ENCODE measurements around the gene PCED1A. TPM values are rescaled to one million over a fixed set of nuclear protein-coding genes. Genes with fewer than 3 reads are reported as not detected.

PCED1A gene
- total and polyA plus RNA-seq, 9 of the 15 experiments (the other 6 are each of a cell fraction or from before 2014, with no cell fraction given), result 1.5 to 11.5 (median 5.9) TPM

GRCh38 chr20:2798814-2799213 lies 41.6 kb downstream of the PCED1A start (continued):
- TF ChIP-seq MLX (CRISPR knock-in tag; conservative IDR thresholded peaks at IDR 0.05), result no peak
- TF ChIP-seq SPI1 (IDR thresholded peaks at IDR 0.05; ENCODE audit: borderline replicate concordance, low read depth, low read length), result no peak
- no peak for TF ChIP-seq NCOR1 (IDR thresholded peaks at IDR 0.05)
- TF ChIP-seq ARHGAP35 (IDR thresholded peaks at IDR 0.05; ENCODE audit: partially characterized antibody), result no peak
- TF ChIP-seq MTA1 (IDR thresholded peaks at IDR 0.05; ENCODE audit: borderline replicate concordance), result no peak
- TF ChIP-seq ZNF766 (CRISPR knock-in tag; conservative IDR thresholded peaks at IDR 0.05), result no peak
- no peak for TF ChIP-seq GABPB2 (CRISPR knock-in tag; conservative IDR thresholded peaks at IDR 0.05)
- no peak for TF ChIP-seq BRF1 (IDR thresholded peaks at IDR 0.05; ENCODE audit: borderline replicate concordance, extremely low read depth, insufficient read length)
- no peak for TF ChIP-seq MYBL2 (IDR thresholded peaks at IDR 0.05; ENCODE audit: low read depth)
- no peak for TF ChIP-seq MYBL2 (CRISPR knock-in tag; IDR thresholded peaks at IDR 0.05; ENCODE audit: borderline replicate concordance)
- no peak for TF ChIP-seq KAT2B (IDR thresholded peaks at IDR 0.05; ENCODE audit: low read depth, low read length)
- TF ChIP-seq BRD4 (IDR thresholded peaks at IDR 0.05), result no peak
- TF ChIP-seq RAD21 (CRISPR knock-in tag; conservative IDR thresholded peaks at IDR 0.05 in 1 of 2, IDR thresholded peaks at IDR 0.05 in 1 of 2), result no peak
